ENCODE measurements around the gene TGFA. TPM values are rescaled to one million over a fixed set of nuclear protein-coding genes. Genes with fewer than 3 reads are reported as not detected.
A peak's percentile ranks its signal among the peaks of the same experiment; 100 is the strongest.

Gene TGFA
- total RNA-seq, 1 experiment from 2014 or later: 4.2 TPM

DNA sequence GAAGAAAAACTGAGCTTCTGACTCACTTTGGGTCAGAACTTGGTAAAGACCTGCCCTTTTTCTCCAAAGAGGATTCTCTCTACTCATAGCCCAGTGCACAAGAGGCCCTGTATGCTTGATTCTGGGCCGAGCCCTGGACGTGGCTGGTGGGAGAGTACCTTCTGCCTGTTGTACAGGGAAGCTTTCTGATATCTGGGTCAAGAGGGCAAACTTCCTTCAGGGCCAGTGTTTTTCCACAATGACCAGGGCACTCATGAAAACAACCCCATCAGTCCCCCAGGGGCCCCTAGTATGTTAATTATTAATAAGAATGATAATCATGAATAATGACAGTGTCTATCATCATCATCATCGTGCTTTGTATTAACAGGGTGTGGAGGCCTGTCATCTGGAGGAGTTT, 90.0 kb downstream of the TGFA start:
- DNase-seq (ENCODE audit: low read depth): no peak

DNA sequence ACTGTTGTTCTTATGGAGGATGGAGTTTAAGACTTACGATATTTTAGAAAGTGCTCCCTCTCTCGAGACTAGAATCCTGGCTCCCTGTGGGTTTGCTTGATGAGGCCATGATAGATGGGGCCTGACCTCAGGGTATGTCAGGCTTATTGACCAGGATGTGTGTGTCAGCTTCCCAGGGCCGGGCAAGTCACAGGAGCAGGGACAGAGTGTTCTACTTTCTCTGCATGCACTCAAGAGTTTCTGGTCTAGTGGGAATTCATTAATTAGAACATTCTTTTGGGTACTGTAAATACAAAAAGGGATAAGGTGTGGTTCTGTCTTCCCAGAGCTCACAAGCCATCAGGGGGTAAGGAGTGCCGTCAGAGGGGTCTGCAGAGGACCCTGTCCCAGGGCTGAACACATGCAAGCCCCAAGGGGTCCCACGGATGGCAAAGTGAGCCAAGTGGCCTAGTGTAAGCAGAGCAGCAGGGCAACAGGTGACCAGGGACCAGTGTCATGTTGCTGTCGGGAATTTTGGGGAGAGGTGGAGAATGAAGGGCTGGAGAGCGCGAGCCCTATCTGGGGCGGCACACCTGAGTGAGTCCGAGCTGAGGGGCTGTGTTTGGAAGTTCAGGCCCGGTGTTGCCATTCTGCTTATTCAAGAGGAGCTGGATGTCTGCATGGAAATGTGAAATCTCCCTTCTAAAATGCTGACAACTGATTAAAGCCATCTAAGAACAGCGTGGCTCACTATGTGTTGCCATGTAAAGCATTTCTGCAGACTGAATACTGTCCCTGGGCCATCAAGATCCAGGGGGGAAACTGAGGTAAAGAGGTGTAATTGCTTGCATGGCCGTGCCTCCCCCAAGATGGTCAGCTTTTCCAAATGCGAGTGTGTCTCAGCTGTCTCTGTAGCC, 91.4 kb downstream of the TGFA start:
- no peak for DNase-seq (ENCODE audit: low read depth)

DNA sequence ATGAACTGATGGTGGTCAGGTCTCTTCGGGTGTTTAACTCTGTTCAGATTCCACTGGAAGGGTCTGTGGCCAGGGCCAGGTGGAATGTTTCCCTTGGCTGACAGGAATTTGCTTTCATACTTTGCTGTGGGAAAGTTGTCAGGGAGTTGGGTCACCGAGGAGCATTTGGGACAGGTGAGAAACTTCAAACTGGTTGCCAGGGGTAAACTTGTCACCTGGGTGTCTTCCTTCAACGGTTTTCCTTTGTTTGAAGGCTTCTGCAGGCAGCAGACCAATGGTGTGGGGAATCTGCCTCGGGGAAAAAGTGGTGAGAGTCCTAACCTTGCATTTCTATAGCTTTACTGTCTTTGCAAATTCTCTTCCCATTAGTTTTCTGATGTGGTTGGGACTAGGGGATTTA, 92.2 kb downstream of the TGFA start:
- DNase-seq (ENCODE audit: low read depth): no peak

DNA sequence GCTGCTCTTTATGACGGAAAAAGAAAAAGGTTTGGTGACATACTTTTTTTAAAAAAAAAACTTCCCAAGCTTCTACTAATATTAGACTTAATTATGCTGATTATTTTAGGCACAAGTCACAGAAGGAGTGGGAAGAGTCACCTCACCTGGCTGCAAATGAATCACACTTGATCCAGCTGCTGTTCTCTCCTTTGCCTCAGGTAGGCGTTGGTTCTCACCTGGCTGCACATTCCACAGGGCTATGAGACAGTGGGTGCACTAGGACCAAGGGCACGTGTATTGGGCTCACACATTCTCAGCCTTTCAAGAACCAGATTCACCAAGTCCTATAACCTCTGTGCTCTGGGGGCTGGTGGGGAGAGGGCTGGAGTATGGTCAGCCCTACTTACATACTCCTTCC, 93.3 kb downstream of the TGFA start:
- no peak for DNase-seq (ENCODE audit: low read depth)

DNA sequence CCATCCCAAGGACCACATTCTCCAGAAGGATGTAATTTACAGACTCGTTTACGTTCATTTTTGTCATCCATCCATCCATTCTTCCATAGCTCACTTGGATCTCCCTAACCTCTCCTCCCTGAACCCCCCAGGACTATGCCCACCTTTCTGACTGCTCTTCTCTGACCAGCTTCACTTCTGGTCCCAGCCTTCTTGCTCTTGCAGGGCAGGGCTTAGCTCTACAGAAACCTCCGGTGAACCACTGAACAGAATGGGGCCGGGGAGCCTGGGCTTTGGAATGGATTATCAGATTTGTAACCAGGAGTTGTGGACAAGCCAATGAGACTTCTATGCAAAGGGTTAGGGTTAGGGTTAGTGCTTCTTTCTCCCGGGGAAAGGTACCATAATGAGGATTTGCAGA, 95.0 kb downstream of the TGFA start:
- DNase-seq (ENCODE audit: low read depth): no peak

DNA sequence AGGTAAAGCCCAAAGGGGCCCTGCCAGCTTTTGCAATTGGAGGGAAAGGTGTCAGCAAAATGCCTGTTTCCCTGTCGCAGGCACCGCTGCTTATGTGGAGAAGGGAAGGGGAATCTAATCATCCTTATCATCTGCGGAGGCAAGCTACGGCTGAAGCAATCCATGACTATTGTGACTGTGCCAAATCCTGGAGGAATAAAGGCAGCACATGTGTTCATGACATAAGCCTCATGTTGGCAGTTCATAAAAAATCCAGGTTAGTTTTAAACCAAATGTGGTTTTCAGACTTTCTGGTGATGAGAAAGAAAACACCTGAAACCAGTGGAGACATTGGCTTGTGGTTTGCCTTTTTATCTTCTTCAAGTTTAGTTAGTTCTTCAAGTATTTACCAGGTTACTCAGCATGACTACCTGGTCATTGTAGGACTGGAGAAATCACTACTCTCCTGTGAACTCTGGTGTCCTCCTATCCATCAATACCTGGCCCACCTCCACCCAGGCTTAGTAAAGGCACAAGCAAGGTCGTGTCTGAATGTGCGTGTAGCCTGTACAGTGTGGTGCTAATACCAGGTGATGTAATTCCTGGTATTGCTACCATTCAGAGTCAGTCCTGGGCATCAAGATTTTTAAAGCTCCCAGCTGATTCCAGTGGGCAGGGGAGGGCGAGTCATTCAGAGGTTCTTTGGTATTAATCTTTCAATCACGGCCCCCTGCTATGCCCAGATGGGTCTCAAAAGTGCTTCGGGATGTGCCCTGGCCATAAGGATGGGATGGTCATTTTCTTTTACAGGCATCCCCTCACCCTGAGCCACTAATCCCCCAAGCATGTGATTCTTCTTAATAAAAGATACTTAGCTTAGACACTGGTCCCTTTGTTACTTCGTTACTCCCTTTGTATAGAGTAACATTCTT, 96.8 kb downstream of the TGFA start:
- DNase-seq (ENCODE audit: low read depth): no peak

DNA sequence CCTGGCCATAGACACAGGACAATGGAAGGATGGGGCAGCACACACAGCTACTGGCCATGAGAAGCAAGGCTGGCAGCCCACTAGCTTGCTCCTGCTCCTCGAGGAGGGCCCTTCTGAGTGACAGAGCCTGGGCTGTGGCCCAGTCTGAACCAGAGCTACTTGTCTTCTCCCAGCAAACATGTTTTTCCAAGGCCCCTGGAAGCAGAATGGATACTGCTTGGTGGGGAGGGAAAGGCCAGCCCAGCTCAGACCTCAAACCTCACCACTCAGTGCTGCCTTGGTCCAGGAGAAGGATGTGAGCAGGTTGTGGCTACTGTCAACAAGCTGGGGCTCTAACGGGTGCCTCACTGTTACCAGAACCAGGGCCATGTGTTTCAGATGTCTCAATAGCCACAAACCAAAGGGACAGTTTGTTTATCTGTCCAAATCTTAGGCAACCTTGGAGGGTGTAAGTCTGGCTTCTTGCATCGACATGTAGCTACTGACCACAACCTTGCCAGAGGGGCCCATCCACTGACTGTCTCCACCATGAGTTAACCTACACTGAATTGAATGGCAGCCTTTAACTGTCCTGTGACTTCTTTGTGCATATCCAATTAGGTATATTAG, 98.6 kb downstream of the TGFA start:
- peak; percentile 17 for DNase-seq (ENCODE audit: low read depth)

DNA sequence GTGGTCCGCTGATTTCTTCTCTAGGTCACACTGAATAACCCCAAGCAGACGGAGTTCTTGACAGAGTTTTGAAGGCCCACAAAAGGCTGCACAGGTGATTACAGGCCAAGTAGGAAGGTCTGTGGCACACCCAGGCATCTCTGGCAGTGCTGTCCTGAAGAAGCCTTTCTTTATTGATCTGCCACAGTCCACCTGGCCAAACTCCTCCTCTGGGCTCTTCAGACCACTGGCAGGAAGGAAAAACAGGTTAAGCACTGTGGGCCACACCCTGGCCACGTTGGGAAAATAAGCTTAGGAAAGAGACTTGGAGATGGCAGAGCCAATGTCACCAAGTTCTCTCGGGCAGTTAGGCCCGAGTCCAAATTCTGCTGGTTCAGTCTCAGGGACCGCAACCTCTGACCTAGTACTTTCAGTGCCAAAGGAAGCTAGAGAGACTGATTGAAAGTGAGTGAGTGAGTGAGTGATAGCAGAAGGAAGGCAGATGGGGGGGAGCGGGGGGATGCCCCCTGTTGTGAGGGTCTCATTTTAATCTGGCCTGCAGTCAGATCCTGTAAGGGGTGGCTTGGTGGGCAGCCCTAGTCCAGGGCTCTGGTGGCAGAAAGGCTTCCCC, 102.9 kb downstream of the TGFA start:
- DNase-seq (ENCODE audit: low read depth): no peak

DNA sequence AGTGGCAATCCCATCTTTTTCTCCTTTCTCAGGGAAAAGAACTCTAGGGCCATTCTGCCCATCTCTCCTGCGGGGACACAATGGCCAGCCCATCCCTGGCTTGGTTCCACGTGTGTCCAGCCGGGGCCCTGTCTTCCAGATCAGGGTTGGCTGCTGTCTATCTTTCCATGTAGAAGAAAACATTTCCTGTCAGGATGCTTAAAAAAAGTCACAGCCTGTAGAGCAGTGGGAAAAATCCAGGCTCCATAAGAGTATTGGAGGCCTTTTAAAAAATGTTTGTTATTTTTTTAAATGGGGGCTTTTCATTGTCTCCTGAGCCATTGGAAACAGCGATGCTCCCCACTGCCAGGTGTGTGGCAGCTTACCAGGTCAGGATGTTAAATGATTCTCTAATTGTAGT, 105.6 kb downstream of the TGFA start:
- no peak for DNase-seq (ENCODE audit: low read depth)

DNA sequence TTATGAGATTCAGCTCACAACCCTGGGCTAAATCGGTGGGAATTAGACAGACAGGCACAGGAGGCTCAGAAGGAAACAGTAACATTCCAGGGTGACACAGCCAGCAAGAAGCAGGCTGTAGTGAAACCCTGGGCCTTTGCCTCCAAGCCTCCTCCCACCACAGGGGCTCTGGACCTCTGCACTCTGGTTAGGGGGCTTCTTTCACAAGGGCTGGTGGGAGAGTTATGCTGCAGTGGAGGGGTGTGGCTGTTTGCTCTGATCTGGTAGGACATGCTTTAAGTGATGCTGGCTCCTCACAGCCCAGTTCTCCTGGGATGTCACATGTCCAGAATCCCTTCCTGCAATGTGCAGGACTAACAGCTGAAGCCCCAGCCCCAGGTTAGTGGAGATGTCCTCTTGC, 109.9 kb downstream of the TGFA start:
- DNase-seq (ENCODE audit: low read depth): no peak

DNA sequence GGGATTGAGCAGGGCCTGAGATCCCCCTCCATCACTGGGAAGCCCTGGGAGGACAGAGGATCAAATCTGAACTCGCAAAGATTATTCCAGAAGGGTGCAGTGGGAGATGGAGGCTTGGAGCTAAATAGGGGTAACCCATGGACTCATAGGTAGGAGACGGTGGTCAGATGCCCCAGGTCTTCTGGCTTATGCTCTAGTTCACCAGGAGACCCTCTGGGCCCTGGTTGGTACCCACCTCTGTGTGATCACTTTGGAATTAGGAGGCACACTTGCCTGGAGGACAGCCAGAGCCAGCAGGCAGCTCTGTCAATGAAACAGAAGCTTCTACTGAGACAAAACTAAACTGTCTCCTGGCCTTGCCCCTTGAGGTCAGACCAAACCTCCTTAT, 110.6 kb downstream of the TGFA start:
- DNase-seq (ENCODE audit: low read depth): no peak

DNA sequence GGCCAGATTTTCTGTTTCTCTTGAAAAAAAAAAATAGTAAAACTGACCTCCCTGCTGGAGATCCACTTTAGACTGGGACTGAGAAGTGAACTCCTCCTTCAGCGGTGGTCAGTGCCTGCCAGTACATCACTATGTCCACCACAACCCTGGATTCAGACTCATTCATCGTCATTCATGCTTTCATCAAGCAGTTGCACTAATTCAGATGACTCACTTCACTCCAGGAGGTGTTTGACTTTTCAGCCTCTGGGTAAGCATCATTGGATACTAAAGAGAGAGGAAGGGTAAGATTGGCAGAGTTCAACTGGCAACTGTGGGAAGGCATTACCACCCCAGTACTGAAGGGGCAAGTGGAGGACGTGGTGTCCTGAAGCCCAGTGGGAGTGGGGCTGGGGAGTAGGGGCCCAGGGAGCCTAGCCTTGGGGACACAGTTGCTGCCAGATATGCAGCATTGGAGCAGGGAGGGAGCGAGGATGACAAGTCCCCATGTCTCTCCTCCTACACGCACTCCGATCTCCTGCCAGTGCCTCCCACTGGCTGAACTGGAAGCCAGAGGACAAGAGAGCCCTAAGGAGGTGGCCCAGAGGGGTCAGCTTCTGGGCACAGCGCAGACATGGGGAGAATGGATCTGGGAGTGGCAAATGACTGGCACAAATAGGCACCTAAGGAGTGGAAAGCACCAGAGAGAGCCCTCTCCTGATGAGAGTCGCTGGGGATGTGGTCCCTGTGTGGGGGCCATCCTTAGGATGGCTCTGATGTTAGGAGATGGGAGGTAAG, 111.1 kb downstream of the TGFA start:
- DNase-seq (ENCODE audit: low read depth): peak; percentile 17

DNA sequence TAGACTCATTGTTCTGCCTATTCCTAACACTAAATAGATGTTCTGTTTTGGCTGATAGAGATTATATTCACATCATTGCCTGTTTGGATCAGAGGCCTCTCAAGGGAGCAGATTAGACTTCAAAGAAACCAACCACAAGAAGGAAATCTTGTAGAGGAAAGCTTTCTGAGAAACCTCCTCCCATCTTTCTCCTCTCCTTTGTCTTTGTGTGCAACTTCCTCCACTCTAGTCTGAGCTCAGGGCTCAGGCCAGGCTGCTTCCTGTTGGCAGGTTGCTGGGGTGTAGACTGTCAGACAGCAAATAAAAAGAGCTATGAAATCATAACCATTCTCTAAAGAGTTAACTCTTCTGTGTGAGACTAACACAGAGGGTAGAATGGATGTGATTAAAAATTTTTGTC, 113.0 kb downstream of the TGFA start:
- no peak for DNase-seq (ENCODE audit: low read depth)

DNA sequence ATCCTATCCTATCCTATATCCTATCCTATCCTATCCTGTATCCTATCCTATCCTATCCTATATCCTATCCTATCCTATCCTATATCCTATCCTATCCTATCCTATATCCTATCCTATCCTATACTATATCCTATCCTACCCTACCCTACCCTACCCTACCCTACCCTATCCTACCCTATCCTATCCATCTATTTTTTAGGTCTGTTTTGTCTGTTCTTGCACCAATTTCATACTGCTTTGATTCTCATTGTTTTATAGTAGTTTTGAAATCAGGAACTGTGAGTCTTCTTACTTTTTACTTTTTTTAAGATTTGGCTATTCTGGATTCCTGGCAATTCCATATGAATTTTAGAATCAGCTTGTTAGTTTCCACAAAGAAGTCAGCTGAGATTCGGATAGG, 118.5 kb downstream of the TGFA start:
- DNase-seq (ENCODE audit: low read depth): no peak

DNA sequence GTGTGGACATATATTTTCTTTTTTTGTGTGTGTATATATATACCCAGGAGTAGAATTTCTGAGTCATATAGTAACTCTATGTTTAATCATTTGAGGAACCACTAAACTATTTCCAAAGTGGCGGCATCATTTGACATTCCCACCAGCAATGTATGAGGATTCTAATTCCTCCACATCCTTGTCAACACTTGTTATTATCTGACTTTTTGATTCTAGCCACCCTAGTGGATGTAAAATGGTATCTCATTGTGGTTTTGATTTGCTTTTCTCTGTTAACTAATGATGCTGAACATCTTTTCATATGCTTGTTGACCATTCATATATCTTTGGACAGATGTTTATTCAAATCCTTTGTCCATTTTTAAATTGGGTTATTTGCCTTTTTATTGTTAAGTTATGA, 120.3 kb downstream of the TGFA start:
- DNase-seq (ENCODE audit: low read depth): no peak

DNA sequence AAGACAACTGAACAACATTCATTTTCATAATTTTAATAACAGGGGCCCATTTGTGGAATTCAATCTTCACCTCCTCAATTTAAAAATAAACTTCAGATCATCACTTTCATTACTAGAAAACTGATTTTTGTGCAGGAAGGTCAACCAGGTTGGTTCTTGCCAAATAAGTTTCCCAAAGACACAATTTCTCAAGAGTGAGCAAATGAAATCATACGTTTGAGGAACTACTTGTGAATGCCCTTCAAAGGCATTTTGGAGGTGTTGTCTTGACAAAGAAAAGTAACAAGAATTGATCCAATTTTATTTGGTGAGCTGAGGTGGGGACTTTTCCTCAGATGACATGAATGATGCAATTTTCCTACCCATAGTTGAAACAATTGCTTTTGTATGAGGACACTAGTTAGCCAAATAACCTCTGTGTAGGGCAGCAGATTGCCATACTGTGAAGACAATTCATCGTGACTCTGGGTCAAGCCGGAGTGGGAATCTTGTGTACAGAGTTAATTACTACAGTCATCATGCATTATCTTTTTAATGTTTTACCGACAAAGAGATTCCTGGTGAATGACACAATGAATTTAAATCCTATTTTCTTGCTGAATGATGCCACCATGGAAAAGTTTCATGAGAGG, 121.8 kb downstream of the TGFA start:
- peak; percentile 4 for DNase-seq (ENCODE audit: low read depth)

DNA sequence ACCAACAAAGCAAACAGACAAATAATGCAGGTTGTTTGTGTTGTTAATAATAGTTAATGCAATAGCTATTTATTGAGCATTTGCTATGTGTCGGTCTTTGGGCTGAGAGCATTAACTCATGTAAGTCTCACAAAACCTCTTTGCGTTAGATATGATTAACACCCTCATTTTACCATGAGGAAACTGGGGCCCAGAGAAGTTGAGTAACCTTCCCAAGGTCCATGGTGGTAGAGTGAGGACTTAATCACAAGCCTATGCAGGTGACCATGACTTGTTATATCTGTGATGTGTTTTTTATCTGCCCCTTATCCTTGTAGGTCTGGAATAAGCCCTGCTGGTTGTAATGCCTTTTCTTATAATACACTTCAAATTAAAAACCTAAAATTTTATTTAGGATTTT, 127.3 kb downstream of the TGFA start:
- no peak for DNase-seq (ENCODE audit: low read depth)

DNA sequence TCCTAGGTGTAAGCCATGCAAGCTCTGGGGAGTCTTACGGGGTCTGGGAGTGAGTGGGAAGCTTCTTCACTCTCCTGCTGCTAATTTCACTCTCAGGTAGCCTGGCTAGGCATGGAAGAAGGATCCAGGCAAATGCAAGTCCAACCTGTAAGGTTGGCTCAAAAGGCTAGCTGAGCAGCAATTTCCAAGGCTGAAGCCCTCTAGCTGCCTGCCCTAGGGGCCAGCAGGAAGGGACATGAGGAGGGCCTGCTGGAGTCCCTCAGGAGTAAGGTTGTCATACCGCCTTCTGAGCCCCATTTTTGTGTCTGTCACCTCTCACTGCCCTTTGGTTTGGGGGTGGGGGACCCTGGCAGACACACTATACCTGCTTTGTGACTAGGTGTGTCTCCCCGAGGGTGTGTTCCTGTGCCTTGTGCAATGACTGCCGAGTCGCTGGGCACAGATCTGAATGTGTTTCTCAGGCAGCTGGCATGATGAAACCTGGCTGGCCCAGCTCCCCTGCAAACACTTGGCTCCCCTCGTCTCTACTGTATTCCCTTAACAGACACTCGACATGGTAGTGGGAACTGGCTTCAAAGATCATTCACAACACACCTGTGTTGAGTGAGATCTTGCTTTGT, 127.8 kb downstream of the TGFA start:
- DNase-seq (ENCODE audit: low read depth): no peak

DNA sequence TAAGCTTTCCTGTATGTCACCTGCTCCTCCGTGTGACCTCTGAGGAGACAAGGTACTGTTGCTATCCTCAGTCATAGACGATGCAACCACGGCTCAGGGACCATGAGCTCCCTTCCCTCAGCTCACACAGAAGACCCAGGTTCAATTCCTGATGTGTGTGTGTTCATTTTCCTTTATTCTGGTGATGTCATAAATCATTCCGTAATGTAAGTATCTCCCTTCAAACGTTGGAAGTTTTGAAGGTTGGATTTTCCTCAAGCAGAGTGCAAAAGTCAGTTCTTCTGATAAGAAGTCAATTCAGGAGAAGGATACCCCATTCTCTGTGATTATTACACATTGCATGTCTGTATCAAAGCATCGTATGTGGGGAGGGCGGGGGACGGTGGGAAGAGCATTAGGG, 132.9 kb downstream of the TGFA start:
- DNase-seq (ENCODE audit: low read depth): no peak

DNA sequence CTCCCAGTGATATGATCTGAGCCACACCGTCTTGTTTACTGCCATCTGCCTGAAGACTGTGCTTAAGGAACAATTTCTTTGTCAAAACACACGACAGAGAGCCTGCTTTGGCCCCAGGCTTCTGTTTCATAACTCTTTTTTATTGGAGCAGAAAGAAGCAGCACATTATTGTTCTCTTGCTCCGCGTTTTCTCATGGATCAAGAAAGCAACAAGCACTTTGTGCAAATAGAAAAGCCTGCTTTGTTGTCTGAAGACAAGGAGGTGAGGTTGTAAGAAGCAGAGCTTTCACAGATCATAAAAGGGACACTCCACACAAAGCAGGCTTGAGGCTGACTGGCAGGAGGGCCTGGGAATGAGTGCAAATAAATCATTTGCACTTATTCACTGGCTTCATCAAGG, 133.5 kb downstream of the TGFA start:
- no peak for DNase-seq (ENCODE audit: low read depth)
